NCI-H2196 treated with DMSO at 0.1 percent for 48 hours (cell line): Measurements from ENCODE around the gene ESAM.

Experiments used
- DNase-seq: peaks from one replicate; lab custom pipeline; 2025; ENCODE audit not compliant: unreplicated experiment; lab: John Stamatoyannopoulos, UW

The ESAM gene

GRCh38 chr11:124762105-124762623 lies at the start of gene ESAM:
Gene ESAM (minus strand): TSS chr11:124762290. CDS start chr11:124762154, 136 bp downstream.
- peak; percentile 24 for DNase-seq

GRCh38 chr11:124811399-124812125 lies 49.5 kb upstream of the ESAM start:
- DNase-seq, result no peak

- DNase-seq, result no peak
Measured at GRCh38 chr11:124807660-124808270, 45.7 kb upstream of the ESAM start.

- DNase-seq, result no peak
Measured at GRCh38 chr11:124807201-124807600, 45.1 kb upstream of the ESAM start.

GRCh38 chr11:124804884-124805283 lies 42.8 kb upstream of the ESAM start:
- DNase-seq, result no peak

GRCh38 chr11:124801636-124802312 lies 39.7 kb upstream of the ESAM start:
- DNase-seq, result no peak

- DNase-seq, result no peak
Measured at GRCh38 chr11:124801014-124801413, 38.9 kb upstream of the ESAM start.

GRCh38 chr11:124800226-124800929 lies 38.3 kb upstream of the ESAM start, which contains the start of gene MSANTD2:
Gene MSANTD2 (minus strand): TSS chr11:124800406. CDS start chr11:124800380, 26 bp downstream.
- peak; percentile 46 for DNase-seq

GRCh38 chr11:124799348-124800225 lies 37.5 kb upstream of the ESAM start:
- DNase-seq, result no peak

GRCh38 chr11:124798991-124799347 lies 36.9 kb upstream of the ESAM start:
- DNase-seq, result no peak

- DNase-seq, result no peak
Measured at GRCh38 chr11:124796312-124796711, 34.2 kb upstream of the ESAM start.

GRCh38 chr11:124793466-124794278 lies 31.6 kb upstream of the ESAM start:
- DNase-seq, result peak; percentile 35

GRCh38 chr11:124791626-124792341 lies 29.7 kb upstream of the ESAM start:
- DNase-seq, result no peak

- no peak for DNase-seq
Measured at GRCh38 chr11:124788521-124788920, 26.4 kb upstream of the ESAM start.

GRCh38 chr11:124784051-124784450 lies 22.0 kb upstream of the ESAM start:
- no peak for DNase-seq

- no peak for DNase-seq
Measured at GRCh38 chr11:124783002-124783401, 20.9 kb upstream of the ESAM start.

GRCh38 chr11:124779568-124779967 lies 17.5 kb upstream of the ESAM start:
- DNase-seq, result no peak

GRCh38 chr11:124778281-124778680 lies 16.2 kb upstream of the ESAM start:
- DNase-seq, result no peak
